Sigmoid colon (tissue), 4 donors: ENCODE results near the gene CTNNA1.

Experiments
- EP300 ChIP-seq, 4 donors: sonication (generic); formaldehyde crosslinking; IDR thresholded peaks; one replicate each; pipeline ENCODE4 v1.6.1; 2017; ENCODE audit warnings: antibody characterized with exemption in 4 of 4
- POLR2A ChIP-seq, 2 donors: fragments of 450-650 bp; IDR thresholded peaks; one replicate each; pipeline ENCODE4 v1.6.1; 2016; ENCODE audit warnings: antibody characterized with exemption in 2 of 2, mild to moderate bottlenecking in 2 of 2, moderate library complexity in 2 of 2
- TF ChIP-seq, protein P1 (sequence below), 4 experiments: fragments of 450-650 bp in 3 of 4; fragments of 200-600 bp in 1 of 4; IDR thresholded peaks; one replicate each; pipeline ENCODE4 v1.5.1; 2016 to 2019; ENCODE audit warnings: antibody characterized with exemption in 4 of 4, mild to moderate bottlenecking in 3 of 4, moderate library complexity in 2 of 4

DNA sequence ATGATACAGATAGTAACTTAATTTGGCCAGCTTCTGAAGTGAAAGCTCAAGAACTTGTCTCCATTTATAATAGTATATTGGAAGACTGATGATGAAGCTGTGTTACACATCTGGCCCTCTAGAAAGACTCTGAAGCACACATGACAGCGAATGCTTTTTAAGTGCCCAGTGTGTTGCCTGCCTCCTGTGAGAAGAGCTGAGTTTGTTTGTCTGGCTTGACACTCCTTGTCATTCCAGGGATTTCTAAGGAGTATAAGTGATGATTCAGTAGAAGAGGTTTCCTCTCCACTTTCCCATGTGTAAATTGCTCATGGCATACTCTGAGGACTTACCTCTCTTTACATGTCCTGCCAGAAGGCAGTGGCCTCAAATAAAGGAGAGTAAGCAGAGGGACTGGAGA is 152.3 kb downstream of the CTNNA1 start:
- TF ChIP-seq POLR2A (IDR thresholded peaks at IDR 0.05): no peak
- TF ChIP-seq, protein P1, sequence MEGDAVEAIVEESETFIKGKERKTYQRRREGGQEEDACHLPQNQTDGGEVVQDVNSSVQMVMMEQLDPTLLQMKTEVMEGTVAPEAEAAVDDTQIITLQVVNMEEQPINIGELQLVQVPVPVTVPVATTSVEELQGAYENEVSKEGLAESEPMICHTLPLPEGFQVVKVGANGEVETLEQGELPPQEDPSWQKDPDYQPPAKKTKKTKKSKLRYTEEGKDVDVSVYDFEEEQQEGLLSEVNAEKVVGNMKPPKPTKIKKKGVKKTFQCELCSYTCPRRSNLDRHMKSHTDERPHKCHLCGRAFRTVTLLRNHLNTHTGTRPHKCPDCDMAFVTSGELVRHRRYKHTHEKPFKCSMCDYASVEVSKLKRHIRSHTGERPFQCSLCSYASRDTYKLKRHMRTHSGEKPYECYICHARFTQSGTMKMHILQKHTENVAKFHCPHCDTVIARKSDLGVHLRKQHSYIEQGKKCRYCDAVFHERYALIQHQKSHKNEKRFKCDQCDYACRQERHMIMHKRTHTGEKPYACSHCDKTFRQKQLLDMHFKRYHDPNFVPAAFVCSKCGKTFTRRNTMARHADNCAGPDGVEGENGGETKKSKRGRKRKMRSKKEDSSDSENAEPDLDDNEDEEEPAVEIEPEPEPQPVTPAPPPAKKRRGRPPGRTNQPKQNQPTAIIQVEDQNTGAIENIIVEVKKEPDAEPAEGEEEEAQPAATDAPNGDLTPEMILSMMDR (IDR thresholded peaks at IDR 0.05): no peak
- TF ChIP-seq EP300 (IDR thresholded peaks at IDR 0.05): no peak
